GM19035 (cell line): ENCODE results near the gene MYL10.

ENCODE experiments used
- ATAC-seq: cut with Tn5 transposase; IDR thresholded peaks from one replicate; pipeline ENCODE4 v1.9.1; 2021; ENCODE audit not compliant: unreplicated experiment

The MYL10 gene

GRCh38 chr7:101598422-101598985 is 30.6 kb downstream of the MYL10 start:
- no peak for ATAC-seq

- ATAC-seq: no peak
Observed at GRCh38 chr7:101597941-101598340, 31.2 kb downstream of the MYL10 start.

GRCh38 chr7:101596898-101597297 is 32.2 kb downstream of the MYL10 start:
- ATAC-seq: no peak

- ATAC-seq: no peak
Observed at GRCh38 chr7:101595766-101596537, 33.1 kb downstream of the MYL10 start.

- ATAC-seq: no peak
Observed at GRCh38 chr7:101595246-101595645, 33.9 kb downstream of the MYL10 start.

GRCh38 chr7:101594790-101595189 is 34.3 kb downstream of the MYL10 start:
- no peak for ATAC-seq

- no peak for ATAC-seq
Observed at GRCh38 chr7:101593556-101593955, 35.5 kb downstream of the MYL10 start.

GRCh38 chr7:101591504-101591903 is 37.6 kb downstream of the MYL10 start:
- ATAC-seq: no peak

GRCh38 chr7:101590663-101591435 is 38.2 kb downstream of the MYL10 start:
- ATAC-seq: no peak

GRCh38 chr7:101589976-101590662 is 39.0 kb downstream of the MYL10 start:
- ATAC-seq: no peak

- ATAC-seq: no peak
Observed at GRCh38 chr7:101589052-101589451, 40.0 kb downstream of the MYL10 start.

GRCh38 chr7:101588131-101588935 is 40.8 kb downstream of the MYL10 start:
- ATAC-seq: no peak

- no peak for ATAC-seq
Observed at GRCh38 chr7:101586906-101587677, 42.0 kb downstream of the MYL10 start.

GRCh38 chr7:101586078-101586905 is 42.8 kb downstream of the MYL10 start:
- ATAC-seq: no peak

- ATAC-seq: no peak
Observed at GRCh38 chr7:101582971-101583370, 46.1 kb downstream of the MYL10 start.

- ATAC-seq: no peak
Observed at GRCh38 chr7:101581891-101582290, 47.2 kb downstream of the MYL10 start.

GRCh38 chr7:101580596-101580995 is 48.5 kb downstream of the MYL10 start:
- ATAC-seq: no peak

- ATAC-seq: no peak
Observed at GRCh38 chr7:101578552-101578951, 50.5 kb downstream of the MYL10 start.

GRCh38 chr7:101576998-101577397 is 52.1 kb downstream of the MYL10 start:
- ATAC-seq: no peak
